Stimulated activated CD4-positive, alpha-beta T cell treated with anti-CD3 and anti-CD28 coated beads, TNF-alpha, amount 100 ng/mL, for 4 hours (primary cell): Measurements from ENCODE around the gene BRDT.
A peak's percentile ranks its signal among the peaks of the same experiment; 100 is the strongest.
"Not testable (repeated sequence)": the region's sequence is repeated elsewhere in the genome, so short reads cannot be mapped to it uniquely, and the experiment has no call there.

Experiments
- DNase-seq, 3 experiments: peaks; one replicate each; pipeline ENCODE4 v3.0.0-alpha.2; 2020; ENCODE audit warnings: low read depth in 3 of 3

Gene BRDT

DNA sequence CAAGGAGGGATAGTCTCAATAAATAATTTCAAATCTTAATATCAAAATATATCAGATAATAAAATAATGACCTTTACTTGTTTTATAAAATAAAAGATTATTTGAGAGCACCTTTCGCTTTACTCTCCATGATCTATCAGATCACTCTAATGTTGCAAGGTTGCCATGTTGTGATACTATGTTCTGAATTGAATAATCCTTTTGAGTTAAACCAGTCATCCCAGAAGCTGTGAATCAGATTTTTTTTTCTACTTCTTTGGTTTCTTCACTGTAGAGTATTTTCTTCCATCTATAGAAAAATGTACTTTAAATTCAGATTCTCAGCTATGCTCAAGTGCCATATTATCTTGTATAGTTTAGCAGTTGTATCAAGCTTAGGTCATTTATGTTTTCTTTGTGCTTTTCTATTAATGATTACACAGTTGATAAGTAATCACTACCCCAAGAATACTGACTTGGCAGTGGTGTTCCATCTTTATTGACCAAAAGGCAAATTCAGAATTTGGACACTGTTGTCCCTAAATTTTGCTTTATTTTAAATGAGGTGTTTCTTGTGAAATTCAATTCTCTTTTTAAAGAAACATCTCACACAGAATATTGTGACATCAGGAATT is 32.9 kb downstream of the BRDT start:
- no peak for DNase-seq

GRCh38 chr1:91993256-91993655 is 44.1 kb downstream of the BRDT start:
- no peak for DNase-seq

- peak in 1 of 3 experiments; percentile 23 for DNase-seq
These were observed 48.5 kb downstream of the BRDT start for GRCh38 chr1:91997607-91998195.

GRCh38 chr1:92004129-92004528 is 54.9 kb downstream of the BRDT start:
- DNase-seq: no peak

DNA sequence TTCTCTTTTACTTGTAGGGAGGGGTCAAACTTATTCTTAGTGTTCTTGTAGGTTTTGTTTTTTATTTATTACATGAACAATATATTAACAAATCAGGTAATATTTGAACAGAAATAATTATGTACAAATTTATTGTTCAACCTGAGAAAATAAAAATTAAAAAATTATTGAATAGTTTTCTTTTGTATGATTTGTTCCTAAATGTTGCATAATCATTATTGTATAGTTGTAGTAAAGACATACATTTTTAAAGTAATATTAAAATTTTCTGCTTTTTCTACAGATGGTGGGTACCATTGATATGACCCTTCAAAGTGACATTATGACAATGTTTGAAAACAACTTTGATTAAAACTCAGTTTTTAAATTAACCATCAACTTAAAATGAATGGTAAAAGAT is 64.7 kb downstream of the BRDT start:
- DNase-seq: no peak

GRCh38 chr1:92016720-92017316 is 67.6 kb downstream of the BRDT start:
- DNase-seq: no peak

DNA sequence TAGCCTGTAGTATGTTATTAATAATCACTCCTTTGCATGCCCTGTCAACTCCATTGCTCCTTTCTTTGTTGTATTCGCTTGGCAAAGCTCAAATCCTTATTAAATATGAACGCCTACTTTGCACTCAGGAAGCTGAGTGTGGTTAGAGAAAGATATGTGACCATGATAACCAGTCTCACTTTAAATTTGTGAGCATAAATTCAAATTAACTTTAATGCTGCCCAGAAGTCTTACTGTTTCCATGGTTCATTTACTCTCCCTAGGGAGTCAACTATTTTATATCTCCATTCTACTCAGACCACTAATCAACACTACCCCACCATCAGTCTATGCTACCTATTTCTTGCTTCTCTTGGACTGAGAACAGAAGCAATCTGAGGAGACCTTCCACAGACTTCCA is 68.5 kb downstream of the BRDT start:
- no peak for DNase-seq

DNA sequence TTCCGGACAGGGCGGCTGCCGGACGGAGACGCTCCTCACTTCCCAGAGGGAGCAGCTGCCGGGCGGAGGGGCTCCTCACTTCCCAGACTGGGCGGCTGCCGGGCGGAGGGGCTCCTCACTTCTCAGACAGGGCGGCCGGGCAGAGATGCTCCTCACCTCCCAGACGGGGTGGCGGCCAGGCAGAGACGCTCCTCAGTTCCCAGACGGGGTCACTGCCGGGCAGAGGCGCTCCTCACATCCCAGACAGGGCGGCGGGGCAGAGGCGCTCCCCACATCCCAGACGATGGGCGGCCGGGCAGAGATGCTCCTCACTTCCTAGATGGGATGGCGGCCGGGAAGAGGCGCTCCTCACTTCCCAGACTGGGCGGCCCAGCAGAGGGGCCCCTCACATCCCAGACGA is 76.8 kb downstream of the BRDT start:
- DNase-seq: not testable (repeated sequence)

- no peak for DNase-seq
These were observed 77.6 kb downstream of the BRDT start for GRCh38 chr1:92026806-92027205.

- peak in 1 of 3 experiments; percentile 1 for DNase-seq
These were observed 80.2 kb downstream of the BRDT start for GRCh38 chr1:92029241-92029922.

GRCh38 chr1:92030656-92031107 is 81.5 kb downstream of the BRDT start:
- DNase-seq: no peak

DNA sequence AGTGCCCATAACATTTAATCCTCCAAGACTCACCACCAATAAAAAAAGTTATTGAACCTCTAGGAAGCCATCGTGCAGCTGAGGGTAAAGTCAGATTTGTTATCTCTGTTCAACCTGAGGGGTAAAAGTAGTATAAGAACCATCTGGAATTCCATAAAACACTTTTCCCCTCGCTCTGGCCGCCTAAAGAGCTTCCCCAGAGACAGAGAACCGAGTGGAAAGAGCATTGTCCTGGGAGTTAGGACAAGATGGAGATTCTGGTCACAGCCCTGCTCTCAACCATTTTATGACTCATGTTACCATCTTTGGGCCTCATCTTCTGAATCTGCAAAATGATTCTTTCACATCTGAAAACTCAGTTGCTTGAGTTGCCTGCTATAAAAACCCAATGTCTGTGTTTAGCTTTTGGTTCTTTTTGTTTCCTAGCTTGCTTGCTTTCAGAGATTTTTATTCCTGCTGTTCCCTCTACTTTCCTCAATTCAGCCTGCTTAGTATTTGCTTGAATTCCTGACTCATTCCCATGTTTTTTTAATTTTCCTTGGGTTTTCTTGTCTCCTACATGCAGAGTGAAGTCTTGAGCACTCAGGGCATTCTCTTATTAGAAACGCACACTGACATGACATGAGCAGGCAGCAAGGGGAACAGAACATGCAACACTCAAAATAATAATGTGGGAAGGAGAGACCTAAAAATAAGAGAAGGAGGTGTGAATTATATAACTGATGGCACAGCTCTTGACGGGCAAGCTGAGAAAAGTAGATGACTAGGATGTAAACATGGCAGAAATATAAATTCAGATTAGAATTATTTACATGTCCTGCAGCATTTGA is 82.3 kb downstream of the BRDT start:
- DNase-seq: no peak

DNA sequence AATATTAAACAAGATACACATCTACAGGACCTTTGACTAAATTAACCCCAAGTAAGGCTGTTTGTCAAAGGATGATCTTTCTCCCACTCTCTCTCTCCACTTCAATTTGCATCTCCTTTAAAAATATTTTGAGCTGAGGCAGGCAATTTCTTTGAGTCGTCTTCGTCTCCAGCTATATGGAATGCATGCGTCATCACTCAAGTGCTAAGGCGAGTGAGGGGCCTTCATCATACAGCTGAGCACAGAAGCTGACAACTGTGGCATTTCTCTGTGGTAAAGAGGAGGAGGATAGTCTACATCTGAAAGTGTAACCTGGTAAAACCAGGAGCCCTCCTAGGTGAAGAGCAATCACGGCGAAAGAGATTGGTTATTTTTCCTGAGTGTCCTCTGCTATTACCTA is 88.2 kb downstream of the BRDT start:
- DNase-seq: no peak

GRCh38 chr1:92038695-92039346 is 89.6 kb downstream of the BRDT start:
- DNase-seq: no peak

DNA sequence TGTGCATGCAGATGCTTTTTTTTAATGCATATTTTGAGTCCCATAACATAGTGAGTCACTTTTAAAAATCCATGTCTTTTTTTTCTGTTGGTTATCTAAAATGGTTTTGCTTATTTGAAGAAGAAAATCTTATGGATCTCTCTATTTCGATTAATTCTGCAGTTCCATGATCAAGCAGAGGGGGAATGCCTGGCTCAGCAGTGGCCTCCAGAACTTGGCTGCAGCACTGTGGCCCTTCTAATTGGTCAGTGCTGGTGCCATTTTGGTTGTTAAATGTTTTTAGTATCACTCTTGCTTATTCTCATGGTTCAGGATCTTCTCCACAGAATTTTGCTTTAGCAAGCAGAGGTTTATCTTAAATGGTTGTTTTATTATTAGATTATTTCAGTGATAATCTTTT is 91.8 kb downstream of the BRDT start:
- no peak for DNase-seq

DNA sequence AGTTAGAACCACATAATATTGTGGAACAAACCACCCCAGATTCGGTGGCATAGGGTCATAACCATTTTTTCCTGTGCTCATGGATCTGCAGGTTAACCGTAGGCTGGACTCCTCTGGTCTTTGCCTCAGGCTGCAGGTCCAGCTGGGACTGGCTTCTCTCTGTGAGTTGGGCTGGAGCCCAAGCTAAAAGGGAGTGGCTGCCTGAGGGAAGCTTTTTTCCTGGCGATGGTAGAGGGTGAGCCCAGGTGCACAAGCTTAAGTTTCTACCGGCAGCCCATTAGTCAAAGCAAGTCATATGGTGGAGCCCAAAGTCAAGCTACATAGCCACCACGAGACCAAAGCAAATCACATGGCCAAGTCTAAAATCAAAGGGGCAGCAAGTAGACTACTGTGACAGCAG is 94.4 kb downstream of the BRDT start:
- DNase-seq: no peak

DNA sequence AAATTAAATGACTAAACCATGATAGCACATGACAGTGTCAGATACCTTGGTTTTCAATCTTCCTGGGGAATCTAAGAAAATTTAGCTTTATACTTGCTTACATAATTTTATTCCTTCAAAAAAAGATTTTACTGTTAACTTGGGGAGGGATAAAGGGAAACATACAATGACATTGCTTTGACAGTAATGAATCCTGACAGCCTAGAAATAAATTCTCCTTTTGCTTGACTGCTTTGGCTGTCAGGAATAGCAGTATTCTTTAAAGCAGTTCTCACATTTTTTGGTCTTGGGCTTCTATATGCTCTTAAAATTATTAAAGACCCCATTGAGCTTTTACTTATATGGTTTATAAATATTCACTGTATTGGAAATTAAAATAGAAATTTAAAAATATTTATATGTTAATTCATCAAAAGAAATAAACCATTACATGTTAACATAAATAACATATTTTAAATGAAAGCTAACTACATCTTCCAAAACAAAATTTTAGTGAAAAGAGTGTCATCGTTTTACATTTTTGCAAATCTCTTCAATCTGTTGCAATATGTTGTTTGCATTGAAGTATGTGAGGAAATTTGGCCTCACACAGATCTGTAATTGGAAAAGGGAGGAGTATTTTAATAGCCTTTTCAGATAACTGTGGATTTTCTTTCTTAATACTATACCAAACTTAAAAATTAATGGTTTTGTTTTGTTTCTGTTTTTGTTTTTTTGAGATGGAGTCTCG is 96.7 kb downstream of the BRDT start:
- DNase-seq: no peak

DNA sequence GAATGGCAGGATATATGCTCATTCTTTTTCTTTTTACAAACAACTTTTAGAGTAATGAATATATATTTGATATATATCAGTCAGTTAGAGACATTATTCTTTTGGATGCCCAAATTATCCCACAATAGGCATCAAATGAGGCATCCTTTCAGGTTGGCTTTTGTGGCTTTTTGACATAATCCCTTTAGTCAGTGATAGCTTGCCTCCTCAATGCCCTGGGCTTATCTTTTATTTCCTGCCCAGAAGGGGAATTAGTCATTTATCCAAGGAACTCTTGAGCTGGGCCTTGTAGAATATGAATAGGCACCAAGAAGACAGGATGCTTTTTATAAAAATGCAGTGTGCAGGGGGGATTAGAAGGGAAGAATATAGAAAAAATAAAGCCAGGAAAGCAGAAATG is 102.7 kb downstream of the BRDT start:
- no peak for DNase-seq
